ENCODE results near the gene XRCC3.
"Not testable (repeated sequence)": the region's sequence is repeated elsewhere in the genome, so short reads cannot be mapped to it uniquely, and the experiment has no call there.

The XRCC3 gene

DNA sequence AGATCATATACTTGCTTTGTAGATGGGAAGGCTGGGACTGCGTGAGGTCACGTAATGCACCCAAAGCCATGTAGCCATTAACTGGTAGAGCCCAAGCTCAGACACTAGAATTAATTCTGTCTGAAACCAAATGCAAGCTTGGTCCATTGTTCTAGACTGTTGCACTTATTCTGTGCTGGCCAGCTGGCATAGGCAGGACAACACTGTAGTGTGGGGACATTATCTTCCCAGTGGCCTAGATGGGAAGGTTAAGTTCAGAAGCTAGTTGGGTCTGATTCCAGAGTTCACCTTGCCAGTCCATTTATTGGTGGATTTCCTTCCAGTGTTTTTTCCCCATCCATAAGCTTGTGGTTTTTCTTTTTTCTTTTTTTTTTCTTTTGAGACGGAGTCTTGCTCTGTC lies 47.1 kb downstream of the XRCC3 start:
- DNase-seq (ENCODE audit: low spot score): no peak

GRCh38 chr14:103667671-103668070 lies 47.6 kb downstream of the XRCC3 start:
- no peak for DNase-seq (ENCODE audit: low spot score)

GRCh38 chr14:103663506-103663905 lies 51.7 kb downstream of the XRCC3 start:
- DNase-seq (ENCODE audit: low spot score): no peak

- DNase-seq (ENCODE audit: low spot score): no peak
Measured at GRCh38 chr14:103662591-103662990, 52.7 kb downstream of the XRCC3 start.

DNA sequence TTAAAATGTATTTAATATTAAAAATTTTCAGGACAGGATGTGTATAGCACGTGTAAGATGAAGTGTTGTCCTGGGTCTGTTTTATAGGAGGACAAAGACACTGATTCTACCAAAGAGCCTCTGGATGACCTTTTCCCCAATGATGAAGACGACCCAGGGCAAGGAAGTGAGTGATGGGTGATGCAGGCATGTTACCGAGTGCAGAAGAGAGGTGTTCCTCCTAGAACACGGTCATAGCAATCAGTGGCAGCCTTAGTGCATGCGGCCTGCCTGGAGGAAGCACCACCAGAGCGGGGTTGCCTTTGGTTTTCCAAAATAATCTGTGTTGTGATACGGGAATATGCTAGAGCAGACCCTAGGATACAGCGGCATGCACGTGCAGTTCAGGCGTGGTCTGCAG lies 53.2 kb downstream of the XRCC3 start:
- DNase-seq (ENCODE audit: low spot score): no peak

GRCh38 chr14:103659631-103660030 lies 55.6 kb downstream of the XRCC3 start:
- DNase-seq (ENCODE audit: low spot score): no peak

DNA sequence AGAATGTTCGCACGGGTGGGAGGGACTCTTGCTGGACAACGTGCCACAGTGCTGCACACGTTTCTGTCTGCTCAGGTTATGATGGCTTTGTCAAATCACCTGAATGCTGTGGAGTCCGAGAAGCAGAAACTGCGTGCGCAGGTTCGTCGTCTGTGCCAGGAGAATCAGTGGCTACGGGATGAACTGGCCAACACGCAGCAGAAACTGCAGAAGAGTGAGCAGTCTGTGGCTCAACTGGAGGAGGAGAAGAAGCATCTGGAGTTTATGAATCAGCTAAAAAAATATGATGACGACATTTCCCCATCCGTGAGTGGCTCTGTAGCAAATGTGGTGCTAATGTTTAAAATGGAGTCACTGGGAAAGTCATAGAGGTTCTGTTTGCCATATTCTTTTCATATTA lies 57.8 kb downstream of the XRCC3 start:
- no peak for DNase-seq (ENCODE audit: low spot score)

GRCh38 chr14:103656756-103657133 lies 58.5 kb downstream of the XRCC3 start:
- DNase-seq (ENCODE audit: low spot score): no peak

DNA sequence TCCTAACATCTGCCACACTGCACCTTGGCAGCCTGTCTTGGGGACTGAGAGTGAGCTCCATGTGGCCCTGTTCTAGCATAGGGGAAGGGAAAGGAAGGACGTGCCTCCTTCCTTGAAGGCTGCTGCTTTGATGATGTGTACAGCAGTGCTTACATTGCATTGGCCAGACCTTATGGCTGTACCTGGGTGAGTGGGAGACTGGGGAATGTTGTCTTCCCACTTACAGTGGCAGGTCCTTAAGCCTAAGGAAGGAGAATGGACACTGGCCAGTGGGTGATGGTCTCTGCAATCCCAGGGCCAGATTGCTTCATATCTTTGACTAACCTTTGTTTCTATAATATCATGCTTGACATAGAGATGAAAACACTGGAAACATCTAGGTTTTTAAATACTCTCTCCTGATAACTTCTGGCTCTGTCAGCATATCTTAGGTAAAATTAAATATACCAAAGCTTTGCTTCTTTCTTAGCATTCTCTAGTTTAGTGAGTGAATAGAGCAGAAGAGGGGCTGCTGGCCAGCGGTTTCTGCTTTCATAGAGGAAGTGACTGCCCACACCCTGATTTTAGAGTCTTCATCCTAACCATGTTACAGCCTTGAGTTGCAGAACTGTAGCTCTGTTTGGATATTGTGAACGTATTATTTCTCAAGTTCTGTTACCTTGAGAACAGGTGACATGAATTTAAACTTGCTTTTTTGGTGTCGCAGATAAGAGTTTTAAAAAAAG lies 59.1 kb downstream of the XRCC3 start:
- no peak for DNase-seq (ENCODE audit: low spot score)

- DNase-seq (ENCODE audit: low spot score): no peak
Measured at GRCh38 chr14:103654619-103655018, 60.6 kb downstream of the XRCC3 start.

GRCh38 chr14:103653805-103654204 lies 61.4 kb downstream of the XRCC3 start:
- DNase-seq (ENCODE audit: low spot score): no peak

DNA sequence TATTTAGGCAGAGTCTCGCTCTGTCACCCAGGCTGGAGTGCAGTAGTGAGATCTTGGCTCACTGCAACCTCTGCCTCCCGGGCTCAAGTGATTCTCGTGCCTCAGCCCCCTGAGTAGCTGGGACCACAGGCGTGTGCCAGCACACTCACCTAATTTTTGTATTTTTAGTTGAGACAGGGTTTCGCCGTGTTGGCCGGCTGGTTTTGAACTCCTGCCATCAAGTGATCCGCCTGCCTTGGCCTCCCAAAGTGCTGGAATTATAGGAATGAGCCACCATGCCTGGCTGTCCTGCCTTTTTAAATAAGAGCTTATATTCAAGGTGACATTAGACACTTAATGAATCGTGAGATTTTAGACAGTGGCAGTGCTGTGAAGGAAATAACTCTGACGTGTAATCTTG lies 61.9 kb downstream of the XRCC3 start:
- DNase-seq (ENCODE audit: low spot score): not testable (repeated sequence)

DNA sequence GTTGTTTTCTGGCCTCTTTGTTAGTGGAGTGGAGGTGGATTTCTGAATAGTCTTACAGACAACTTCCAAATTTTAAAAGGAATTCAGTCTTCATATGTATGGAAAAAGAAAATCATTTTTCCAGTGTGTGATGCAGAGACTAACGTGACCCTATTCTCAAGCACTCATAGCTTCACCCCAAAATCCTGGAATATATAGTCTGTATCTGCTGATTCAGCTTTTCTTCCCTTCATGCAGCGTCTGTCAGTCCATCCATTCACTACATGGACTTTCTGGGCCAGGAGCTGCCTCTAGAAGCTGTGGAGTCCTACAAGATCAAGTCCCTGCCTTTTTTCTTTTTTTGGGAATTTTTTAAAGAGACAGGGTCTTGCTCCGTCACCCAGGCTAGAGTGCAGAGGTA lies 62.4 kb downstream of the XRCC3 start:
- no peak for DNase-seq (ENCODE audit: low spot score)

DNA sequence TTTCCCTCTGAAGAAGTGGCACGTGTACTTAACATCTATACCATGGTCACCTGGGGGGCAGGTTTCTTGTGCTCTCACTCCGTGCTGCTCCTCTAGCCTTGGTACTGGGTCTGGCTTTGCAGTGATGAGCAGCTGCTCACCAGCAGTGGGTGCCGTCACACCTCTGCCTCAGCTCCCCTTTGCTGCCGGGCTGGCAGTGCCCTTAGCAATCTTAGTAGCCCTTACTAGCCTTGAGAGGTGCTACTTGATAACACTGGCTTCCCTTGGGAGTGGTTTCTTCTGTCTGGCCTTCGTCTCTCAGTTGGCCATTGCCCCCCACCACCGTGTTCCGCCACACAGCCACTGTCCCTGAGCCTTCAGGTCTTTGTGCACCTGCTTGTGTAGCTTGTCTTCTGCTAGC lies 63.7 kb downstream of the XRCC3 start:
- DNase-seq (ENCODE audit: low spot score): no peak

DNA sequence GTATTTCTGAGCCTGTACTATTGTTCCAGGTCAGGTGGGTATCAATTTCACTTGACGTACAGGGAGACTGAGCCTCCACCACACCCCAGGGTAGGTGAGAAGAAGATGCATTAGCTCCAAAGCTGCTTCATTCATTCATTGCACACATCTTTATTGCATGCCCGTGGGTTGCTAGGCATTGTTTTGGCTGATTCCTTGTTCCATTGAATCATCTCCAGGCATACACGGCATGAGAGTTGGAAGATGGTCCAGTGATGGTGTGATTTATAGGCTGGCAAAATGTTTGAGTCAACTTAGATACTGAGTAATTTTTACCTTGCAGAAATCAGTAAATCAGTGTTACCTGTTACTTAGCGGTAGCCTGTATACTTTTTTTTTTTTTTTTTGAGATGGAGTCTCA lies 65.0 kb downstream of the XRCC3 start:
- no peak for DNase-seq (ENCODE audit: low spot score)

DNA sequence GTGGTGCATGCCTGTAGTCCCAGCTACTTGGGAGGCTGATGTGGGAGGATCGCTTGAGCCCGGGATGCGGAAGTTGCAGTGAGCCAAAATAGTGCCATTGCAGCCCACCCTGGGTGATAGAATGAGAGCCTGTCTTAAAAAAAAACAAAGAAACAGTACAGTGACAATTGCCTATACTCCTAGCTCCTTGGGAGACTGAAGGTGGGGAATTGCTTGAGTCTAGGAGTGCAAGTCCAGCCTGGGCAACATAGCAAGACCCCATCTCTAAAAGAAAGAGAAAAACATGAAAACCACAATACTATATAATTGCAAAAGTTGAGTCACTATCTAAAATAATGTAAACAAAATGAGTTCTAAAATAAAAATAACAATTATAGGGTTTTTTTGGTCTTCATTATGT lies 66.2 kb downstream of the XRCC3 start:
- DNase-seq (ENCODE audit: low spot score): no peak

Measured in HuH-7 (cell line).